Lung (tissue), 12 donors: ENCODE data around the gene COL13A1. TPM values are rescaled to one million over a fixed set of nuclear protein-coding genes. Genes with fewer than 3 reads are reported as not detected.
A peak's percentile ranks its signal among the peaks of the same experiment; 100 is the strongest.

ENCODE experiments used
- ATAC-seq: fragments of 200-7000 bp; cut with Tn5 transposase; one replicate; pipeline ENCODE4 v1.9.1; 2020; ENCODE audit warnings: moderate number of reproducible peaks; ENCODE audit not compliant: insufficient read depth, low FRiP score
- DNase-seq, 3 donors: peaks; one replicate each; pipeline ENCODE4 v3.0.0-alpha.2; 2013 to 2017
- H3K27ac ChIP-seq, 2 donors: one replicate each; pipeline ENCODE4 v1.5.1; 2013; ENCODE audit warnings: mild to moderate bottlenecking in 2 of 2, moderate library complexity in 2 of 2, control low read depth in 1 of 2, inconsistent platforms in 1 of 2, low read depth in 1 of 2, low read length in 1 of 2
- H3K27me3 ChIP-seq, 3 donors: one replicate each; pipeline ENCODE4 v1.5.1; 2013; ENCODE audit warnings: low read length in 2 of 3; ENCODE audit not compliant: control insufficient read depth in 3 of 3, insufficient read depth in 3 of 3
- H3K36me3 ChIP-seq, 4 donors: one replicate each; pipeline ENCODE4 v1.5.1; 2013; ENCODE audit warnings: low read length in 4 of 4, mild to moderate bottlenecking in 1 of 4, moderate library complexity in 1 of 4; ENCODE audit not compliant: control insufficient read depth in 4 of 4, insufficient read depth in 4 of 4
- H3K4me1 ChIP-seq, 5 donors: one replicate each; pipeline ENCODE4 v1.5.1; 2013; ENCODE audit warnings: low read length in 5 of 5, mild to moderate bottlenecking in 2 of 5, moderate library complexity in 1 of 5; ENCODE audit not compliant: control insufficient read depth in 5 of 5, insufficient read depth in 5 of 5
- H3K4me3 ChIP-seq: one replicate; pipeline ENCODE4 v1.5.1; 2013; ENCODE audit warnings: mild to moderate bottlenecking, control low read depth, moderate library complexity
- H3K9ac ChIP-seq, 2 donors: one replicate each; pipeline ENCODE4 v1.5.1; 2013; ENCODE audit warnings: low read length in 2 of 2, control low read depth in 1 of 2; ENCODE audit not compliant: insufficient read depth in 1 of 2
- H3K9me3 ChIP-seq, 4 donors: one replicate each; pipeline ENCODE4 v1.5.1; 2013; ENCODE audit warnings: low read length in 3 of 4, mild to moderate bottlenecking in 1 of 4, moderate library complexity in 1 of 4; ENCODE audit not compliant: control insufficient read depth in 4 of 4, insufficient read depth in 3 of 4
- WGBS, 2 donors: extraction: QIAGEN DNeasy Blood & Tissue Kit; methylation state at CpG; one replicate each; pipeline ENCODE4 v1.1.7; 2013; 5-methylcytosine and 5-hydroxymethylcytosine counted together
- polyA plus RNA-seq, 2 donors: library from polyadenylated mRNA; stranded (reverse); fragments of 200-250 nt; gene quantifications; one replicate each; pipeline ENCODE4 v1.2.1, GENCODE V29; 2013
- total RNA-seq, 2 donors: library from RNA; depleted of rRNA in 1 of 2; stranded (reverse); fragments of >200 nt in 1 of 2; gene quantifications; one replicate each; pipeline ENCODE4 v1.2.1, GENCODE V29; 2014 to 2021
- TF ChIP-seq, protein P1 (sequence below): IDR thresholded peaks from 2 replicates; pipeline ENCODE4 v1.5.1; 2012; ENCODE audit warnings: mild to moderate bottlenecking; ENCODE audit errors: control extremely low read depth, extremely low read depth
- donor health status: control.
- donor health status: control.
- donor health status: Bipolar disorder and iron deficiency.
- donor health status: healthy.
- donor health status: DM: yes; HTN: yes; CAD: no.

COL13A1 gene
- total and polyA plus RNA-seq, 4 donors: 2.7 to 42.1 (median 5.6) TPM

DNA sequence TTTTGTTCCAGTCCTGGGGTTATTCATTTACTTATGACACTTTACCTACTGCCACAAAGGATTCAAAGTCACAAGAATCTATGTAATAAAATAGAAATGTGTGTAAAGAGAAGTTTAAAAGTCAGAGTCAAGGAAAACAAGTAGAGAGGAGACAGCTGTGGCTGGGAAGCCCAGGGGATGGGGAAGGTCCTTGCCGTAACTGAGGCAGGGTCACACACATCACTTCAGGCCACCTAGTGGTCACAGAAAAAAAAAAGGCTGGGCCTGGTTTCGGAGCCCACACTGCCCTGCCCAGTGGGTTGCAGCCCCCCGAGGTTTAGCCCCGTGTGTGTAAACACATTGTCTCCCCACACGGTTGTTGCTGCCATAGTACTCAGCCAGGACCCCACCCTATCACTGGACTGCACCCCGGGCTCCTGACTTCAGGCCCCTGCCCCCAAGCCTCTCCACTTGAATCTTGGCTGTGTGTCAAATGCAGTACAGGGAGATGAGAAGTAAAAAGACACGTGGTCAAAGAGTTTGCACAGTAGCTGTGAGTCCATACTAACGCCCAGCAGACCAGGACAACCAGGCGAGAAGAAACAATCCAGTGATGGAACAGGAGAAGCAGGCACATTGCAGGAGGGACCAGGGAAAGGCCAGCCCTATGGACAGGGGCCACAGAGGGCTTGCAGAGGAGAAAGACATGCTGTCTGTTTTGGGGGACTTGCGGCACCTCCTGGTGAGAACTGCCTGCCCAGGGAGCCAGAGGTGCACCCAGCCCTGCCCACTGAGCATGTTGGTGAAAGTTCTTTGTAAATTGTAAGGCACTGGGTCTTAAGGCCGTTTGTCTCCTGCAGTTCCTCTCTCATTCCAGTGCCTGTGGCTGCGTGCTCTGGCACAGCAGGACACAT is 159.5 kb downstream of the COL13A1 start:
- DNase-seq (peak; percentile 46 to 64 (median 46)), ATAC-seq (no peak)
- Histone ChIP-seq H3K27me3 (no peaks in the 10 kb centered on the region), H3K9ac (no peak overlapping the region), H3K4me1 (peaks cover 0 to 12% (median 4%) of the 10 kb centered on the region in 5 donors), H3K9me3 (no peaks in the 10 kb centered on the region), H3K4me3 (no peak overlapping the region), H3K36me3 (peaks cover 0 to 7% (median 0%) of the 10 kb centered on the region in 4 donors), H3K27ac (no peak overlapping the region)
- 50 to 58% methylated on average over 12 of the region's 12 CpGs for WGBS, 2 donors
- TF ChIP-seq, protein P1, sequence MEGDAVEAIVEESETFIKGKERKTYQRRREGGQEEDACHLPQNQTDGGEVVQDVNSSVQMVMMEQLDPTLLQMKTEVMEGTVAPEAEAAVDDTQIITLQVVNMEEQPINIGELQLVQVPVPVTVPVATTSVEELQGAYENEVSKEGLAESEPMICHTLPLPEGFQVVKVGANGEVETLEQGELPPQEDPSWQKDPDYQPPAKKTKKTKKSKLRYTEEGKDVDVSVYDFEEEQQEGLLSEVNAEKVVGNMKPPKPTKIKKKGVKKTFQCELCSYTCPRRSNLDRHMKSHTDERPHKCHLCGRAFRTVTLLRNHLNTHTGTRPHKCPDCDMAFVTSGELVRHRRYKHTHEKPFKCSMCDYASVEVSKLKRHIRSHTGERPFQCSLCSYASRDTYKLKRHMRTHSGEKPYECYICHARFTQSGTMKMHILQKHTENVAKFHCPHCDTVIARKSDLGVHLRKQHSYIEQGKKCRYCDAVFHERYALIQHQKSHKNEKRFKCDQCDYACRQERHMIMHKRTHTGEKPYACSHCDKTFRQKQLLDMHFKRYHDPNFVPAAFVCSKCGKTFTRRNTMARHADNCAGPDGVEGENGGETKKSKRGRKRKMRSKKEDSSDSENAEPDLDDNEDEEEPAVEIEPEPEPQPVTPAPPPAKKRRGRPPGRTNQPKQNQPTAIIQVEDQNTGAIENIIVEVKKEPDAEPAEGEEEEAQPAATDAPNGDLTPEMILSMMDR: no peak

DNA sequence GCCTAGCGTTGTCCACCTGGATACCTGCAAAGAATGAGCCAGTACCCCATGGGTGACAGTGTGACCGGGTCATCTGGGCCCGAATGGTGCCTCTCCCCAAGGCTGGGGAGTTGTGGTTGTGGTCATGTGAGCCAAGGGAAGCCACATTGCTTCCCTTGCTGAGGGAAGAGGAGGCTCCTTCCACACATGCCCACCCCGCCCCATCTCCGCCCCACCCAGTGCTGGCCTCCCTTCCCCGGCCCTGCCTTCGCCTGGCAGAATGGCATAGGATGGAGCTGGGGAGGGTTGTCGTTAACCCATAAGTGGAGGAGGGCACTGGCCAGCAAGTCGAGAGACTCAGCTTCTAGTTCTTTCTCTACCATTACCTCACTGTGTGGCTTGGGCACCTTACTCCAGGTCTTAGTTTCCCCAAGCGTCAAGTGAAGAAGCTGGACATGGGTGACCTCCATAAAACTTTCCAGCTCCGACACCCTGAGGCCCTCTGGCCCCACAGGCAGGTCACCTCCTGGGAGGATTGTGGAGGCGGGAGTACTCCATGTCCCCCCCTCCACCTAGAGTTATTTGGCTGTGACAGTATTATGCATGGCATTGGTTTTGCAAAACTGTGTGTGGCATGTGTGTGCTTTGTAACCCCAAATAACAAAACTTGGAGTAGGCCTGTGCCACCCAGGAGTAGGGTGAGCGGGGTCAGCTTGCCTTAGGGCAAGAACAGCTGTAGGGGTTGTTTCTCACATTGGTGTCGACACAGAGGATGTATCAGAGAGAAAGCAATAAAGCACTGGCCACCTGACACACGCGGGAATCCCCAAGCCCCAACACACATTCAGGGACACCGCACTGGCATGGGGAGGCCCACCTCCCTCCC is 160.4 kb downstream of the COL13A1 start:
- ATAC-seq (no peak), DNase-seq (no peak)
- no peaks in the 10 kb centered on the region for H3K9me3 ChIP-seq

DNA sequence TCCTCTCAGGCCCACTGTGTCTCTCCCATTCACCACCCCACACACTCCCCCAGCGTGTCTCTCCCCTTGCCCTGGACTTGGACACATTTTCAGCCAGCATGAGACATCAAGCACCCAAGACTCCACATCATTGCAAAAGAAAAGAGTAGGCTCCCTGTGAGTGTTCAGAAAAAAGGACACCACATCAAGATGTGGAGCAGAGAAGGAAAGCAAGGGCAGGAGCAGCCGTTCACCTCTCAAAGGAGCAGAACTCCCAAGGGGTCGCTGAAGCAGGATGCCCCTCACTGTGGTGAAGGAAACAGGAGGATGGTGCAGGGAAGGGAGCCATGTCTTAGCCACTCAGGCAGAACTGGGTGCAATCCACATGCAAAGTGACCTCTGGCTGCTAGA is 161.0 kb downstream of the COL13A1 start:
- H3K4me1 ChIP-seq: peaks cover 0 to 18% (median 4%) of the 10 kb centered on the region in 5 donors
- no peak overlapping the region for H3K9ac ChIP-seq
- H3K27ac ChIP-seq: no peak overlapping the region
- WGBS, 2 donors: 85 to 86% methylated on average over 3 of the region's 3 CpGs
- DNase-seq (no peak), ATAC-seq (no peak)
- TF ChIP-seq, protein P1: no peak
- H3K27me3 ChIP-seq: no peaks in the 10 kb centered on the region
- H3K9me3 ChIP-seq: no peaks in the 10 kb centered on the region
- H3K4me3 ChIP-seq: no peak overlapping the region
- H3K36me3 ChIP-seq: no peaks in the 10 kb centered on the region

More for the DNA sequence above, 160.4 kb downstream of the COL13A1 start:
- Histone ChIP-seq H3K4me1 (peaks cover 0 to 18% (median 4%) of the 10 kb centered on the region in 5 donors), H3K27ac (no peak overlapping the region), H3K4me3 (no peak overlapping the region), H3K36me3 (peaks cover 0 to 5% (median 0%) of the 10 kb centered on the region in 4 donors), H3K27me3 (no peaks in the 10 kb centered on the region), H3K9ac (no peak overlapping the region)
- TF ChIP-seq, protein P1: no peak
- 77 to 80% methylated on average over 14 to 17 of the region's 17 CpGs for WGBS, 2 donors
